Measurements from ENCODE around the gene SELENOF.

DNA sequence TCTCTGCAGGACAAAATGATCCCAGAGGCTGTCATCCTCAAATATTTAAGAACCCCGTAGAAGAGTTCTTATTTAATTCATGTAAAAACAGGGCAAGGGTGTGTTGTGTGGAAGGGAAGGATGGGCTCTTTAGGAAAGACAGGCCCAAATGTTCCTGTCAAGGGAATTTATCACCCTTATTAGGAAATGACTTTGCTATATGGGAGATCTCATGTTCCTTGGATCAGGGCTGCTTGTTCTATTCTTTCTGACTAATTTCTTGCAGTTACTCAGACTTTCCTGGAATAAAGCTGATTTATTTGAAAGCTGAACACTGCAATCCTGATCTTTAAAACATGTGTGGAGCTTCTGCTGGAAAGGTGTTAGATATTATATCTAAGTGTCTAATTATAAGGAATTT is 72.8 kb downstream of the SELENOF start:
- TF ChIP-seq, protein P1, sequence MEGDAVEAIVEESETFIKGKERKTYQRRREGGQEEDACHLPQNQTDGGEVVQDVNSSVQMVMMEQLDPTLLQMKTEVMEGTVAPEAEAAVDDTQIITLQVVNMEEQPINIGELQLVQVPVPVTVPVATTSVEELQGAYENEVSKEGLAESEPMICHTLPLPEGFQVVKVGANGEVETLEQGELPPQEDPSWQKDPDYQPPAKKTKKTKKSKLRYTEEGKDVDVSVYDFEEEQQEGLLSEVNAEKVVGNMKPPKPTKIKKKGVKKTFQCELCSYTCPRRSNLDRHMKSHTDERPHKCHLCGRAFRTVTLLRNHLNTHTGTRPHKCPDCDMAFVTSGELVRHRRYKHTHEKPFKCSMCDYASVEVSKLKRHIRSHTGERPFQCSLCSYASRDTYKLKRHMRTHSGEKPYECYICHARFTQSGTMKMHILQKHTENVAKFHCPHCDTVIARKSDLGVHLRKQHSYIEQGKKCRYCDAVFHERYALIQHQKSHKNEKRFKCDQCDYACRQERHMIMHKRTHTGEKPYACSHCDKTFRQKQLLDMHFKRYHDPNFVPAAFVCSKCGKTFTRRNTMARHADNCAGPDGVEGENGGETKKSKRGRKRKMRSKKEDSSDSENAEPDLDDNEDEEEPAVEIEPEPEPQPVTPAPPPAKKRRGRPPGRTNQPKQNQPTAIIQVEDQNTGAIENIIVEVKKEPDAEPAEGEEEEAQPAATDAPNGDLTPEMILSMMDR (IDR thresholded peaks at IDR 0.05) = no peak
- TF ChIP-seq POLR2A (IDR thresholded peaks at IDR 0.05) = no peak

Measured in esophagus squamous epithelium (tissue), 4 donors.